Embryonic facial prominence (tissue), 1 donor: ENCODE measurements around the gene UGT1A1.

Experiments used
- DNase-seq: peaks from one replicate; pipeline ENCODE4 v3.0.0-alpha.2; 2016; ENCODE audit errors: extremely low spot score

UGT1A1 gene

DNA sequence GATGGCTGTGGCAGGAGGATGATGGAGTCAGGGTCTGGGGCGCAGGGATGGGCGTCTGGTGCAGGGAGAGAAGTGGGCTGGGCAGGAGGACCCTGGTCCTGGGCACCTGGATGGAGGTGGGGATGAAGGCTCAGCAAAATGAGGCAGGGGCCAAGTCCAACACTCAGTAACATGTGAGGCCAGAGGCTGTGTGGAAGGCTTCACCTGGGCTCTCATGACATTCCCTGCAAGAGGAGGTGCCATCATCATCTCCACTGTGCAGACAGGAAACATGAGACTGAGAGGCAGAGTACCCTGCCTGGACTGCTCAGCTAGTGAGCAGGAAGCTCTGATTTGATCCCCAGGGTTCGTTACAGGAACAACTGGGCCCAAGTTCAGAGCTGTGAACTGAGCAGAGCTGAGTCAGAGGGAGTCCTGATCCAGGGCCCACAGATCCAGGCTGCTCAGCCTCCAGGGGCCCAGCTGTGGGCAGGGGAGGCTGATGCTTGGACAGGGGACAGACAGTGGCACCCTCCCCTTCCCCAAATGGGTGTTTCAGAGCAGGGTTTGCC lies 57.4 kb downstream of the UGT1A1 start:
- no peak for DNase-seq

GRCh38 chr2:233817995-233818638 lies 58.0 kb downstream of the UGT1A1 start:
- DNase-seq: no peak

DNA sequence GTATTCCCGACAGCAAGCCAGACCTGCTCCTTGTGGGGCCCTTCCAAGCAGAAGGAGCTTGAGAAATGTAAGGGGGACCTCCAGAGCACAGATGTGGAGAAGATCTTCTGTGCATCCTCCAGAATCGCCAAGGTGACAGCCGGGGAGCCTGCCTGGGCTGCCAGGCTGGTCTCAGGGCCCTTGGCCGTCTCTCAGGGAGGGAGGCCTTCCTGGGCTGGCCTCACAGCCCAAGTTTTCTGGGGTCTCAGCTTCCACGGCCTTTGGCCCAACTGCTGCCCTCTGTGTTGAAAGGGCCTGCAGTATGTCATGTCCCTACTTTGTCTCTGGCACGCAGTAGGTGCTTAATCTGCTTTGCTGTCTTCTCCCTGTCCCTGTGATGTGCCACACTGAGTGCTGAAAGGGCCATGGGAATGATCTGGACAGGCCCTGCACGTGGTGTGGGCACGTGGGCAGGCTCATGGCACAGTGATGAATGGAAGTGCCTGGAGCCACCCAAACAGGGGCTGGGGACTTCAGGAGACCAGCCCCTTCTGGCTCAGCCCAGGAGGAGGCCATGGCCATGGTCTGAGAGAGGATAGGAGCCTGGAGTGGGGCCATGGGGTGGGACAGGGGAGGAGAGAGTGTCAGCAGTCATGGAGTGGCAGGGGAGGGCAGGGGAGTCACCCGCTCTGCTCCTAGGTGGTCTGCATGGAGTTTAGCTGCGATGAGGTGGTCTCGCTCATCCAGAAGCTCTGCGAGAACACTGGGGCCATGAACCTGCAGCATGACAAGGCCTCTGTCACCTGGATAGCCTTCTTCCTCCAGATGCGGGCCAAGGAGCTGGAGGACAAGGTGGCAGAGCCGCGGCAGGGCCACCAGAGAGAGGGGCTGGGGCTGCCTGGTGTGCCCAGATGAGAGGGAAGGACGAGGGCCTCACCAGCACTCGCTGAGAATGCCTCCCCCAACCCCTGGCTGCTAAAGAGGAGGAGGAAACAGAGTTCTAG lies 58.9 kb downstream of the UGT1A1 start:
- DNase-seq: no peak

GRCh38 chr2:233819884-233820773 lies 60.1 kb downstream of the UGT1A1 start:
- no peak for DNase-seq

DNA sequence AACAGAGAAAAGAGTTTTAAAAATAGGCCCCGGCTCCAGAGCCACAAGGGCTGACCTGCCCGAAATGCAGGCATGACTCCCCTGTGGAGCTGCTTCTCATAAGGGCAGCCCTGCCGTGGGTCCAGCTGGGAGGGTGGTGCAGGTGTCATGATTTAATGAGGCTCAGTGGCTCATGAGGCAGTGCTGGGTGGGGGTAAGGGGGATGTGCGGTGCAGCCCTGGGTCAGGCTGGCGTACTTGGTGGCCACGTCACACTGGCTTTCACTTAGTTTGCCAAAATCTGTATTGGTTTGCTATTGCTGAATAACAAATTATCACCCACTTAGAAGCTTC lies 60.7 kb downstream of the UGT1A1 start:
- DNase-seq: no peak

- no peak for DNase-seq
Measured at GRCh38 chr2:233821196-233821595, 61.1 kb downstream of the UGT1A1 start.

- no peak for DNase-seq
Measured at GRCh38 chr2:233821709-233822100, 61.6 kb downstream of the UGT1A1 start.

GRCh38 chr2:233822101-233822771 lies 62.2 kb downstream of the UGT1A1 start:
- no peak for DNase-seq
